Vagina (tissue), 2 donors: ENCODE data around the gene LDB1. TPM values are rescaled to one million over a fixed set of nuclear protein-coding genes. Genes with fewer than 3 reads are reported as not detected.
A peak's percentile ranks its signal among the peaks of the same experiment; 100 is the strongest.

Experiments
- DNase-seq, 2 donors: peaks; one replicate each; pipeline ENCODE4 v3.0.0-alpha.2; 2017; ENCODE audit errors: extremely low spot score in 2 of 2
- H3K27ac ChIP-seq: fragments of 200-600 bp; sonication (generic); one replicate; pipeline ENCODE4 v1.5.1; 2019
- H3K27me3 ChIP-seq: fragments of 200-600 bp; sonication (generic); one replicate; pipeline ENCODE4 v1.5.1; 2019
- H3K36me3 ChIP-seq, 2 donors: fragments of 200-600 bp; sonication (generic); one replicate each; pipeline ENCODE4 v1.5.1; 2017 to 2019
- H3K4me1 ChIP-seq: fragments of 200-600 bp; sonication (generic); one replicate; pipeline ENCODE4 v1.5.1; 2019
- H3K4me3 ChIP-seq, 2 donors: fragments of 200-600 bp; sonication (generic); 1 replicate in 1 of 2; 2 replicates in 1 of 2; pipeline ENCODE4 v1.5.1; 2016 to 2019
- H3K9me3 ChIP-seq: fragments of 200-600 bp; sonication (generic); one replicate; pipeline ENCODE4 v1.5.1; 2019
- CTCF ChIP-seq, 3 experiments: fragments of 450-650 bp in 2 of 3; fragments of 200-600 bp in 1 of 3; sonication (generic) in 1 of 3; IDR thresholded peaks; one replicate each; pipeline ENCODE4 v1.5.1; 2017 to 2019; ENCODE audit warnings: antibody characterized with exemption in 3 of 3, mild to moderate bottlenecking in 2 of 3, moderate library complexity in 2 of 3
- POLR2A ChIP-seq, 2 donors: fragments of 450-650 bp; IDR thresholded peaks; one replicate each; pipeline ENCODE4 v1.6.1; 2017; ENCODE audit warnings: antibody characterized with exemption in 2 of 2, mild to moderate bottlenecking in 2 of 2, moderate library complexity in 2 of 2
- POLR2AphosphoS5 ChIP-seq, 2 donors: sonication (generic); formaldehyde crosslinking; IDR thresholded peaks; one replicate each; pipeline ENCODE4 v1.9.0; 2017; ENCODE audit warnings: antibody characterized with exemption in 2 of 2, mild to moderate bottlenecking in 2 of 2, low read depth in 1 of 2; ENCODE audit not compliant: insufficient read depth in 1 of 2
- intact Hi-C: fragments of 100-400 bp; cut with DNase I; formaldehyde crosslinking; loops from one replicate; pipeline ENCODE4 v1.15.1; 2023
- total RNA-seq: library from RNA; depleted of rRNA; stranded (reverse); fragments of >200 nt; gene quantifications from one replicate; pipeline ENCODE4 v1.2.3, GENCODE V29; 2016

The LDB1 gene
- total RNA-seq, 1 donor from 2014 or later = 62.6 TPM

GRCh38 chr10:102086196-102086595 is 34.0 kb downstream of the LDB1 start:
- no peak overlapping the region for H3K4me3 ChIP-seq
- no peaks in the 10 kb centered on the region for H3K4me1 ChIP-seq
- H3K36me3 ChIP-seq = no peaks in the 10 kb centered on the region
- H3K27ac ChIP-seq = no peak overlapping the region
- TF ChIP-seq CTCF (IDR thresholded peaks at IDR 0.05) (no peak), POLR2A (IDR thresholded peaks at IDR 0.05) (no peak), POLR2AphosphoS5 (IDR thresholded peaks at IDR 0.05; ENCODE audit: insufficient read depth in 1 of 2, low read depth in 1 of 2) (no peak)
- H3K27me3 ChIP-seq = no peaks in the 10 kb centered on the region
- intact Hi-C loops = no loop called here
- DNase-seq = no peak
- no peaks in the 10 kb centered on the region for H3K9me3 ChIP-seq

- H3K4me3 ChIP-seq = no peak overlapping the region
- intact Hi-C loops = no loop called here
- no peaks in the 10 kb centered on the region for H3K27me3 ChIP-seq
- no peak for TF ChIP-seq CTCF (IDR thresholded peaks at IDR 0.05)
- TF ChIP-seq POLR2AphosphoS5 (IDR thresholded peaks at IDR 0.05; ENCODE audit: insufficient read depth in 1 of 2, low read depth in 1 of 2) = no peak
- no peak for TF ChIP-seq POLR2A (IDR thresholded peaks at IDR 0.05)
- DNase-seq = no peak
- no peaks in the 10 kb centered on the region for H3K4me1 ChIP-seq
- H3K9me3 ChIP-seq = no peaks in the 10 kb centered on the region
- H3K36me3 ChIP-seq = no peaks in the 10 kb centered on the region
- H3K27ac ChIP-seq = no peak overlapping the region
Measured at GRCh38 chr10:102085336-102085735, 34.8 kb downstream of the LDB1 start.

- TF ChIP-seq POLR2A (IDR thresholded peaks at IDR 0.05) (no peak), CTCF (IDR thresholded peaks at IDR 0.05) (no peak), POLR2AphosphoS5 (IDR thresholded peaks at IDR 0.05; ENCODE audit: insufficient read depth in 1 of 2, low read depth in 1 of 2) (no peak)
- Histone ChIP-seq H3K4me3 (no peak overlapping the region), H3K9me3 (no peaks in the 10 kb centered on the region), H3K27ac (no peak overlapping the region), H3K36me3 (no peaks in the 10 kb centered on the region), H3K27me3 (no peaks in the 10 kb centered on the region), H3K4me1 (no peaks in the 10 kb centered on the region)
- DNase-seq = no peak
- intact Hi-C loops = no loop called here
Measured at GRCh38 chr10:102083541-102083940, 36.6 kb downstream of the LDB1 start.

GRCh38 chr10:102072673-102073527 is 47.3 kb downstream of the LDB1 start:
- no peak for DNase-seq
- Histone ChIP-seq H3K4me3 (no peak overlapping the region), H3K27me3 (no peaks in the 10 kb centered on the region), H3K36me3 (no peaks in the 10 kb centered on the region), H3K27ac (no peak overlapping the region), H3K9me3 (no peaks in the 10 kb centered on the region), H3K4me1 (peaks cover 16% of the 10 kb centered on the region)
- intact Hi-C loops = no loop called here
- TF ChIP-seq CTCF (IDR thresholded peaks at IDR 0.05) (peak; percentile 74 to 91 (median 87)), POLR2AphosphoS5 (IDR thresholded peaks at IDR 0.05; ENCODE audit: insufficient read depth in 1 of 2, low read depth in 1 of 2) (peak in 1 of 2 donors; percentile 16), POLR2A (IDR thresholded peaks at IDR 0.05) (no peak)

- no peak for DNase-seq
- Histone ChIP-seq H3K27ac (no peak overlapping the region), H3K9me3 (no peaks in the 10 kb centered on the region), H3K4me3 (no peak overlapping the region), H3K36me3 (no peaks in the 10 kb centered on the region), H3K4me1 (peaks cover 37% of the 10 kb centered on the region), H3K27me3 (no peaks in the 10 kb centered on the region)
- intact Hi-C loops = no loop called here
- no peak for TF ChIP-seq POLR2AphosphoS5 (IDR thresholded peaks at IDR 0.05; ENCODE audit: insufficient read depth in 1 of 2, low read depth in 1 of 2)
- no peak for TF ChIP-seq CTCF (IDR thresholded peaks at IDR 0.05)
- TF ChIP-seq POLR2A (IDR thresholded peaks at IDR 0.05) = no peak
Measured at GRCh38 chr10:102069071-102069470, 51.1 kb downstream of the LDB1 start.
